Measurements from ENCODE around the gene EIF3C. TPM values are rescaled to one million over a fixed set of nuclear protein-coding genes. Genes with fewer than 3 reads are reported as not detected.
"Not testable (repeated sequence)": the region's sequence is repeated elsewhere in the genome, so short reads cannot be mapped to it uniquely, and the experiment has no call there.

Gene EIF3C
- total RNA-seq, 1 experiment from 2014 or later = 80.9 TPM

DNA sequence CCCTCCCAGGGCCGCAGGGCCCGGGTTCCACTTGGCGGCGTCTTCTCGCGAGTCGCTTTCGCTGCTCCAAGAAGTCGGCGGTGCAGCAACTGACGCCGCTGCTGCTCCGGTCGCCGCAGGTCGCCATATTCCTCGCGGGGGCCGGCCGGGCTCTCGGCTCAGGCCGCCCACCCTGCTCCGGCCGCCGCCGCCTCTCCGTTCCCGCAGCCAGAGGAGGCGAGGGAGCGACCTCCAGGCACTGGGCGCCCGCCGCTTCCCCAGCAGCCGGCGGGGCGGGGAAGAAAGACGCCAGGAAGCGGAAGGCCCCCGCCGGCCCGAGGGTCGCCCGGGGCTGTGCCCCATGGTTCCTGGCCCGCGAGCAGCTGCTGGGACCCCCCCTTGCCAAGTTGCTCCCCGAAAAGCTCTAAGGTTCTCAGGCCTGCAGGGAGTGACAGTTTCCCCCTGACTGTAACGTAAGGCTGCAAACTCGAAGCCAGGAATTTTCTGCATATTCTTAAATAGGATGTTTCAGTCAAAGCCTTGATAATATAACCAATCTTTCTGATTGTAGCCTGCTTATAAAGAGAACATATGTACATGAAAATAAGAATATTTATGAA, 39.3 kb downstream of the EIF3C start:
- not testable (repeated sequence) for DNase-seq (ENCODE audit: low read depth)

- DNase-seq (ENCODE audit: low read depth) = not testable (repeated sequence)
Observed at GRCh38 chr16:28751487-28751886, 40.2 kb downstream of the EIF3C start, which contains the start of gene NPIPB9. Gene NPIPB9, plus strand, starts transcription at chr16:28751787.

GRCh38 chr16:28781697-28782096, 70.4 kb downstream of the EIF3C start:
- not testable (repeated sequence) for DNase-seq (ENCODE audit: low read depth)

- not testable (repeated sequence) for DNase-seq (ENCODE audit: low read depth)
Observed at GRCh38 chr16:28782357-28782756, 71.1 kb downstream of the EIF3C start.

Other genes with a start within 250 kb of the EIF3C start
- not detected in 2 replicates for gene NPIPB7, start 239.1 kb upstream of the EIF3C start, total RNA-seq (2014; rRNA removed; shearing (Covaris generic))
- gene CLN3, start 219.4 kb upstream of the EIF3C start, total RNA-seq (2014; rRNA removed; shearing (Covaris generic)) = 11.8 and 16.0 TPM in 2 replicates
- gene APOBR, start 216.8 kb upstream of the EIF3C start, total RNA-seq (2014; rRNA removed; shearing (Covaris generic)) = not detected in 2 replicates
- gene IL27, start 204.6 kb upstream of the EIF3C start, total RNA-seq (2014; rRNA removed; shearing (Covaris generic)) = not detected in 2 replicates
- 5.8 and 10.9 TPM in 2 replicates for gene NUPR1, start 172.5 kb upstream of the EIF3C start, total RNA-seq (2014; rRNA removed; shearing (Covaris generic))
- gene SGF29, start 157.5 kb upstream of the EIF3C start, total RNA-seq (2014; rRNA removed; shearing (Covaris generic)) = 11.9 and 12.1 TPM in 2 replicates
- gene SULT1A2, start 114.4 kb upstream of the EIF3C start, total RNA-seq (2014; rRNA removed; shearing (Covaris generic)) = not detected in 2 replicates
- not detected in 2 replicates for gene SULT1A1, start 101.4 kb upstream of the EIF3C start, total RNA-seq (2014; rRNA removed; shearing (Covaris generic))
- not detected in 2 replicates for gene NPIPB8, start 73.4 kb upstream of the EIF3C start, total RNA-seq (2014; rRNA removed; shearing (Covaris generic))
- gene NPIPB9, start 40.3 kb downstream of the EIF3C start, total RNA-seq (2014; rRNA removed; shearing (Covaris generic)) = not detected in 2 replicates
- 17.9 and 29.7 TPM in 2 replicates for gene ATXN2L, start 111.5 kb downstream of the EIF3C start, total RNA-seq (2014; rRNA removed; shearing (Covaris generic))
- gene TUFM, start 134.9 kb downstream of the EIF3C start, total RNA-seq (2014; rRNA removed; shearing (Covaris generic)) = 99.1 and 109 TPM in 2 replicates
- 8.3 and 11.2 TPM in 2 replicates for gene SH2B1, start 152.4 kb downstream of the EIF3C start, total RNA-seq (2014; rRNA removed; shearing (Covaris generic))
- 0.20 TPM in 1 of 2 replicates, not detected in the other for gene ATP2A1, start 167.0 kb downstream of the EIF3C start, total RNA-seq (2014; rRNA removed; shearing (Covaris generic))
- 8.1 and 19.2 TPM in 2 replicates for gene RABEP2, start 213.8 kb downstream of the EIF3C start, total RNA-seq (2014; rRNA removed; shearing (Covaris generic))
- gene CD19, start 220.5 kb downstream of the EIF3C start, total RNA-seq (2014; rRNA removed; shearing (Covaris generic)) = not detected in 2 replicates
- 15.7 and 15.9 TPM in 2 replicates for gene NFATC2IP, start 239.5 kb downstream of the EIF3C start, total RNA-seq (2014; rRNA removed; shearing (Covaris generic))

Data from RPMI7951 (cell line).